H9 (cell line): ENCODE results near the gene CDADC1. TPM values are rescaled to one million over a fixed set of nuclear protein-coding genes. Genes with fewer than 3 reads are reported as not detected.
A peak's percentile ranks its signal among the peaks of the same experiment; 100 is the strongest.

Experiments used
- DNase-seq: peaks from one replicate; pipeline ENCODE4 v3.0.0-alpha.2; 2017
- H2AFZ ChIP-seq: one replicate; pipeline ENCODE4 v1.6.1; 2013; ENCODE audit warnings: mild to moderate bottlenecking, low read length, control low read depth, moderate library complexity
- H2AK5ac ChIP-seq: 2 replicates; pipeline ENCODE4 v1.6.1; 2013; ENCODE audit warnings: low read length, control low read depth, mixed read lengths; ENCODE audit not compliant: insufficient read length
- H2BK120ac ChIP-seq: one replicate; pipeline ENCODE4 v1.6.1; 2013; ENCODE audit warnings: low read depth, mild to moderate bottlenecking, low read length, control low read depth, inconsistent platforms; ENCODE audit not compliant: poor library complexity, severe bottlenecking
- H2BK12ac ChIP-seq: 2 replicates; pipeline ENCODE4 v1.6.1; 2013; ENCODE audit warnings: low read length, control low read depth, mixed read lengths, low read depth; ENCODE audit not compliant: insufficient read length
- H2BK15ac ChIP-seq: 2 replicates; pipeline ENCODE4 v1.6.1; 2013; ENCODE audit warnings: low read depth, low read length, control low read depth
- H2BK20ac ChIP-seq: one replicate; pipeline ENCODE4 v1.6.1; 2013; ENCODE audit warnings: low read depth, mild to moderate bottlenecking, low read length, control low read depth, inconsistent platforms; ENCODE audit not compliant: poor library complexity, severe bottlenecking
- H2BK5ac ChIP-seq: 2 replicates; pipeline ENCODE4 v1.6.1; 2013; ENCODE audit warnings: low read length, control low read depth, mixed read lengths; ENCODE audit not compliant: insufficient read length
- H3K14ac ChIP-seq: 2 replicates; pipeline ENCODE4 v1.6.1; 2013; ENCODE audit warnings: low read length, control low read depth; ENCODE audit not compliant: insufficient read depth
- H3K18ac ChIP-seq: 2 replicates; pipeline ENCODE4 v1.6.1; 2013; ENCODE audit warnings: low read depth, mild to moderate bottlenecking, mixed read lengths, low read length, control low read depth; ENCODE audit not compliant: insufficient read length
- H3K23ac ChIP-seq: 2 replicates; pipeline ENCODE4 v1.6.1; 2013; ENCODE audit warnings: low read length, control low read depth, mixed read lengths, low read depth; ENCODE audit not compliant: insufficient read length
- H3K23me2 ChIP-seq: 2 replicates; pipeline ENCODE4 v1.6.1; 2013; ENCODE audit warnings: low read depth, mild to moderate bottlenecking, mixed read lengths, low read length, control low read depth; ENCODE audit not compliant: insufficient read length, poor library complexity, severe bottlenecking
- H3K27ac ChIP-seq: 2 replicates; pipeline ENCODE4 v1.5.1; 2013; ENCODE audit warnings: low read length, control low read depth, mixed read lengths, low read depth; ENCODE audit not compliant: insufficient read length
- H3K27me3 ChIP-seq: 2 replicates; pipeline ENCODE4 v1.6.1; 2013; ENCODE audit warnings: low read length, control low read depth, inconsistent platforms; ENCODE audit not compliant: insufficient read depth
- H3K4ac ChIP-seq: 2 replicates; pipeline ENCODE4 v1.6.1; 2013; ENCODE audit warnings: low read depth, mild to moderate bottlenecking, control low read depth, inconsistent platforms, low read length, moderate library complexity
- H3K4me1 ChIP-seq: 2 replicates; pipeline ENCODE4 v1.6.1; 2013; ENCODE audit warnings: low read length, control low read depth, inconsistent platforms; ENCODE audit not compliant: insufficient read depth
- H3K4me2 ChIP-seq: 2 replicates; pipeline ENCODE4 v1.6.1; 2013; ENCODE audit warnings: low read length, control low read depth, mixed read lengths; ENCODE audit not compliant: insufficient read length, insufficient read depth
- H3K56ac ChIP-seq: 2 replicates; pipeline ENCODE4 v1.6.1; 2013; ENCODE audit warnings: low read depth, mild to moderate bottlenecking, mixed read lengths, low read length, control low read depth; ENCODE audit not compliant: insufficient read length
- H3K79me1 ChIP-seq: 2 replicates; pipeline ENCODE4 v1.6.1; 2013; ENCODE audit warnings: low read depth, mild to moderate bottlenecking, moderate library complexity, low read length, control low read depth, inconsistent platforms; ENCODE audit not compliant: insufficient read depth, poor library complexity, severe bottlenecking
- H3K79me2 ChIP-seq: 2 replicates; pipeline ENCODE4 v1.6.1; 2013; ENCODE audit warnings: low read length, control low read depth, inconsistent platforms; ENCODE audit not compliant: insufficient read depth
- H3K9ac ChIP-seq: 2 replicates; pipeline ENCODE4 v1.6.1; 2013; ENCODE audit warnings: low read length, control low read depth, mixed read lengths; ENCODE audit not compliant: insufficient read length; ENCODE audit errors: extremely low read depth
- H3K9me3 ChIP-seq: one replicate; pipeline ENCODE4 v1.6.1; 2013; ENCODE audit warnings: low read depth, low read length, inconsistent platforms; ENCODE audit not compliant: control insufficient read depth
- H3T11ph ChIP-seq: one replicate; pipeline ENCODE4 v1.6.1; 2013; ENCODE audit warnings: mild to moderate bottlenecking, low read length, control low read depth, inconsistent platforms
- H4K20me1 ChIP-seq: one replicate; pipeline ENCODE4 v1.6.1; 2013; ENCODE audit not compliant: control insufficient read depth, insufficient read length, insufficient read depth
- H4K5ac ChIP-seq: 2 replicates; pipeline ENCODE4 v1.6.1; 2013; ENCODE audit warnings: low read depth, mild to moderate bottlenecking, mixed read lengths, low read length, control low read depth; ENCODE audit not compliant: insufficient read length
- H4K8ac ChIP-seq: replicated peaks from 2 replicates; pipeline ENCODE4 v1.6.1; 2013; ENCODE audit warnings: low read length, control low read depth, mixed read lengths, low read depth; ENCODE audit not compliant: insufficient read length
- H4K91ac ChIP-seq: 2 replicates; pipeline ENCODE4 v1.6.1; 2013; ENCODE audit warnings: low read depth, mild to moderate bottlenecking, moderate library complexity, mixed read lengths, low read length, control low read depth; ENCODE audit not compliant: insufficient read length
- H3K27ac Mint-ChIP-seq, 3 experiments: 2 replicates in 2 of 3; 3 replicates in 1 of 3; pipeline ENCODE4 v1.8.0; 2020 to 2021; ENCODE audit warnings: mixed read lengths in 3 of 3, mild to moderate bottlenecking in 1 of 3, moderate library complexity in 1 of 3
- H3K27me3 Mint-ChIP-seq: 2 replicates; pipeline ENCODE4 v1.8.0; 2021; ENCODE audit warnings: low read depth, mild to moderate bottlenecking, moderate library complexity, mixed read lengths
- H3K36me3 Mint-ChIP-seq, 3 experiments: 2 replicates in 2 of 3; 3 replicates in 1 of 3; pipeline ENCODE4 v1.8.0; 2020 to 2021; ENCODE audit warnings: low read depth in 3 of 3, mixed read lengths in 3 of 3; ENCODE audit not compliant: insufficient read depth in 1 of 3
- H3K4me1 Mint-ChIP-seq, 2 experiments: 2 replicates each; pipeline ENCODE4 v1.8.0; 2020; ENCODE audit warnings: mixed read lengths in 2 of 2
- H3K4me3 Mint-ChIP-seq, 2 experiments: 2 replicates in 1 of 2; 3 replicates in 1 of 2; pipeline ENCODE4 v1.8.0; 2020 to 2021; ENCODE audit warnings: mild to moderate bottlenecking in 2 of 2, mixed read lengths in 2 of 2, moderate library complexity in 1 of 2
- H3K9me3 Mint-ChIP-seq, 2 experiments: 2 replicates in 1 of 2; 3 replicates in 1 of 2; pipeline ENCODE4 v1.8.0; 2020; ENCODE audit warnings: mild to moderate bottlenecking in 2 of 2, mixed read lengths in 2 of 2, moderate library complexity in 1 of 2
- WGBS: extraction: QIAGEN DNeasy Blood & Tissue Kit; methylation state at CpG from one replicate; pipeline ENCODE4 v1.1.7; 2013; ENCODE audit warnings: missing lambda C conversion rate, low lambda C conversion rate, mixed read lengths; ENCODE audit not compliant: insufficient read length; ENCODE audit errors: extremely low coverage; 5-methylcytosine and 5-hydroxymethylcytosine counted together
- total RNA-seq: library from RNA; stranded (reverse); gene quantifications from 2 replicates; pipeline ENCODE4 v1.2.1, GENCODE V29; 2021
- TF ChIP-seq, protein P1 (sequence below): fragments of 200-600 bp; sonication (generic); conservative IDR thresholded peaks from 3 replicates; pipeline ENCODE4 v1.8.0; 2021; ENCODE audit warnings: antibody characterized with exemption, mild to moderate bottlenecking

CDADC1 gene
- total RNA-seq, 1 experiment from 2014 or later = 4.9 TPM

DNA sequence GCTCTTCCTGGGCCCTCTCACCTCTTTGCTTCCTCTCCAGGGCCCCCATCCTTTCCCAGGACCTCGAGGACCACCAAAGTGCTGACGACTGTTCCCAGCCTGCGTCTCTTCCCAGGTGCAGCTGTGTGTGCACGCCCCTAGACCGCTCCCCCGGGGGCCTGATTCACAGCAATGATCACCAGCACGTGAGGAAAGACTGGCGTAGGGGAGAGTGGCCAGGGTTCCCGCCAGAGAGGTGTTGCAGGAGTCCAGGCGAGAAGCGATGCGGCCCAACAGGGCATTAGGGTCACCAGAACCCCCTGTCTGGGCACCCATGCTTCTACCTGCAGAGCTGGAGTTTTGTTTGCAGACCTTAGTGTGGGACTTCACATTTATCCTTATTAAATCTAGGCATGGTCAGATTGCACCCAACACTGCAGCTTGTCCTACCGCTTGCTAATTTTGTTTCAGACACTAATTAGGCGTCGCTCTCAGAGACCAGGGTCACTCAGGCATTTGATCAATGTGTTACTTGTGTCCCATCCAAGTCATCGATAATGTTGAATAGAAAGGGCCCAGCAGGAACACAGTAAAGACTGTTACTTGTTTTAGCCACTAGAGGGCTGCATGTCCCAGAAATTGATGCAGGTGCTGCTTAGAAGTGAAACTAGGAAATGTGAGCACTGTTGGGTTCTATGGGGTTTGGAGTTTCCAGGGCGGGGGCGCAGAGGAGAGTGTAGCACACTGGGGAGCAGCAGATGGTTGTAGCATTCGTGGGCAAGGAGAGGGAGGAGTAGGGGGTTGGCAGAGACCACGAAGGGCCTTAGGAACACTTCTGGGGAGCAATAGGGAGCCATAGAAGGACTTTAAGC lies 53.2 kb downstream of the CDADC1 start:
- H3K4ac ChIP-seq = no peak overlapping the region
- H2BK20ac ChIP-seq = no peak overlapping the region
- H3K9me3 ChIP-seq = no peaks in the 10 kb centered on the region
- Mint-ChIP-seq H3K27me3 (no peaks in the 10 kb centered on the region), H3K4me3 (peak overlapping the region; percentile 0 to 55; a peak in 3 of 5 replicates), H3K27ac (no peak overlapping the region), H3K9me3 (no peaks in the 10 kb centered on the region), H3K4me1 (peaks cover 12 to 33% of the 10 kb centered on the region in 2 experiments), H3K36me3 (no peaks in the 10 kb centered on the region)
- no peak overlapping the region for H4K8ac ChIP-seq
- TF ChIP-seq, protein P1, sequence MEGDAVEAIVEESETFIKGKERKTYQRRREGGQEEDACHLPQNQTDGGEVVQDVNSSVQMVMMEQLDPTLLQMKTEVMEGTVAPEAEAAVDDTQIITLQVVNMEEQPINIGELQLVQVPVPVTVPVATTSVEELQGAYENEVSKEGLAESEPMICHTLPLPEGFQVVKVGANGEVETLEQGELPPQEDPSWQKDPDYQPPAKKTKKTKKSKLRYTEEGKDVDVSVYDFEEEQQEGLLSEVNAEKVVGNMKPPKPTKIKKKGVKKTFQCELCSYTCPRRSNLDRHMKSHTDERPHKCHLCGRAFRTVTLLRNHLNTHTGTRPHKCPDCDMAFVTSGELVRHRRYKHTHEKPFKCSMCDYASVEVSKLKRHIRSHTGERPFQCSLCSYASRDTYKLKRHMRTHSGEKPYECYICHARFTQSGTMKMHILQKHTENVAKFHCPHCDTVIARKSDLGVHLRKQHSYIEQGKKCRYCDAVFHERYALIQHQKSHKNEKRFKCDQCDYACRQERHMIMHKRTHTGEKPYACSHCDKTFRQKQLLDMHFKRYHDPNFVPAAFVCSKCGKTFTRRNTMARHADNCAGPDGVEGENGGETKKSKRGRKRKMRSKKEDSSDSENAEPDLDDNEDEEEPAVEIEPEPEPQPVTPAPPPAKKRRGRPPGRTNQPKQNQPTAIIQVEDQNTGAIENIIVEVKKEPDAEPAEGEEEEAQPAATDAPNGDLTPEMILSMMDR = peak; percentile 88
- H3K79me2 ChIP-seq = no peaks in the 10 kb centered on the region
- no peak overlapping the region for H3K9ac ChIP-seq
- H3K4me1 ChIP-seq = no peaks in the 10 kb centered on the region; the same call in 1 of the 2 replicates
- no peak overlapping the region for H3K14ac ChIP-seq
- H2AFZ ChIP-seq = no peak overlapping the region
- no peak overlapping the region for H3K4me2 ChIP-seq
- H3K56ac ChIP-seq = no peak overlapping the region
- no peak overlapping the region for H4K91ac ChIP-seq
- H2BK5ac ChIP-seq = no peak overlapping the region
- peak; percentile 76 for DNase-seq
- H3T11ph ChIP-seq = no peak overlapping the region
- no peaks in the 10 kb centered on the region for H3K23me2 ChIP-seq
- no peak overlapping the region for H2BK12ac ChIP-seq
- H2BK15ac ChIP-seq = no peak overlapping the region
- no peaks in the 10 kb centered on the region for H4K20me1 ChIP-seq
- no peak overlapping the region for H4K5ac ChIP-seq
- WGBS = no CpG with 5 or more reads among the region's 20 CpGs
- H3K18ac ChIP-seq = no peak overlapping the region
- H3K23ac ChIP-seq = no peak overlapping the region
- no peaks in the 10 kb centered on the region for H3K79me1 ChIP-seq
- no peak overlapping the region for H2AK5ac ChIP-seq
- no peaks in the 10 kb centered on the region; the same call in 1 of the 2 replicates for H3K27me3 ChIP-seq
- H3K27ac ChIP-seq = no peak overlapping the region
- no peak overlapping the region for H2BK120ac ChIP-seq
